ENCODE data around the gene NNT.
"Not testable (repeated sequence)": the region's sequence is repeated elsewhere in the genome, so short reads cannot be mapped to it uniquely, and the experiment has no call there.

The NNT gene

GRCh38 chr5:43663916-43664315 lies 60.9 kb downstream of the NNT start:
- no peak overlapping the region for H3K4me3 ChIP-seq (ENCODE audit: low read depth, low read length)
- TF ChIP-seq POLR2A (IDR thresholded peaks at IDR 0.05; ENCODE audit: extremely low read depth, insufficient read length) (no peak), CTCF (IDR thresholded peaks at IDR 0.05; ENCODE audit: low read depth, low read length) (no peak), MAX (IDR thresholded peaks at IDR 0.05; ENCODE audit: low read depth, low read length) (no peak), MYC (IDR thresholded peaks at IDR 0.05; ENCODE audit: low read depth, low read length) (no peak)
- DNase-seq (ENCODE audit: low read depth): no peak

- TF ChIP-seq POLR2A (IDR thresholded peaks at IDR 0.05; ENCODE audit: extremely low read depth, insufficient read length) (no peak), CTCF (IDR thresholded peaks at IDR 0.05; ENCODE audit: low read depth, low read length) (no peak), MYC (IDR thresholded peaks at IDR 0.05; ENCODE audit: low read depth, low read length) (no peak)
- DNase-seq (ENCODE audit: low read depth): no peak
- H3K4me3 ChIP-seq (ENCODE audit: low read depth, low read length): no peak overlapping the region
These were observed 61.6 kb downstream of the NNT start for GRCh38 chr5:43664501-43665040.

- H3K4me3 ChIP-seq (ENCODE audit: low read depth, low read length); DNase-seq (ENCODE audit: low read depth): not testable (repeated sequence)
These were observed 62.8 kb downstream of the NNT start for GRCh38 chr5:43665749-43666148.

- not testable (repeated sequence) for DNase-seq (ENCODE audit: low read depth); H3K4me3 ChIP-seq (ENCODE audit: low read depth, low read length)
These were observed 63.7 kb downstream of the NNT start for GRCh38 chr5:43666728-43667127.

- not testable (repeated sequence) for DNase-seq (ENCODE audit: low read depth); H3K4me3 ChIP-seq (ENCODE audit: low read depth, low read length)
These were observed 64.4 kb downstream of the NNT start for GRCh38 chr5:43667379-43667778.

GRCh38 chr5:43674536-43674935 lies 71.6 kb downstream of the NNT start:
- TF ChIP-seq MYC (IDR thresholded peaks at IDR 0.05; ENCODE audit: low read depth, low read length) (no peak), MAX (IDR thresholded peaks at IDR 0.05; ENCODE audit: low read depth, low read length) (no peak), CTCF (IDR thresholded peaks at IDR 0.05; ENCODE audit: low read depth, low read length) (no peak), POLR2A (IDR thresholded peaks at IDR 0.05; ENCODE audit: extremely low read depth, insufficient read length) (no peak)
- DNase-seq (ENCODE audit: low read depth): no peak
- no peak overlapping the region for H3K4me3 ChIP-seq (ENCODE audit: low read depth, low read length)

- H3K4me3 ChIP-seq (ENCODE audit: low read depth, low read length): no peak overlapping the region
- DNase-seq (ENCODE audit: low read depth): no peak
- no peak for TF ChIP-seq MYC (IDR thresholded peaks at IDR 0.05; ENCODE audit: low read depth, low read length)
These were observed 72.4 kb downstream of the NNT start for GRCh38 chr5:43675357-43675756.

- TF ChIP-seq MYC (IDR thresholded peaks at IDR 0.05; ENCODE audit: low read depth, low read length) (no peak), POLR2A (IDR thresholded peaks at IDR 0.05; ENCODE audit: extremely low read depth, insufficient read length) (no peak), MAX (IDR thresholded peaks at IDR 0.05; ENCODE audit: low read depth, low read length) (no peak), CTCF (IDR thresholded peaks at IDR 0.05; ENCODE audit: low read depth, low read length) (no peak)
- no peak overlapping the region for H3K4me3 ChIP-seq (ENCODE audit: low read depth, low read length)
- no peak for DNase-seq (ENCODE audit: low read depth)
These were observed 73.3 kb downstream of the NNT start for GRCh38 chr5:43676083-43676840.

Measured in NB4 (cell line).